Naive B cell (primary cell): ENCODE measurements around the gene HTRA3. TPM values are rescaled to one million over a fixed set of nuclear protein-coding genes. Genes with fewer than 3 reads are reported as not detected.
A peak's percentile ranks its signal among the peaks of the same experiment; 100 is the strongest.

Experiments
- ATAC-seq, 2 donors: fragments of 150-1000 bp; cut with Tn5 transposase; 2 replicates each; pipeline ENCODE4 v1.10.0; 2021; ENCODE audit warnings: low read depth in 2 of 2, mild to moderate bottlenecking in 2 of 2, moderate library complexity in 2 of 2
- DNase-seq: peaks from one replicate; pipeline ENCODE4 v3.0.0; 2022
- H3K27ac Mint-ChIP-seq, 6 donors: one replicate each; pipeline ENCODE4 v1.8.0; 2020 to 2022; ENCODE audit warnings: mild to moderate bottlenecking in 6 of 6, mixed read lengths in 6 of 6, moderate library complexity in 5 of 6, inconsistent platforms in 2 of 6
- H3K27me3 Mint-ChIP-seq, 3 donors: one replicate each; pipeline ENCODE4 v1.8.0; 2021 to 2022; ENCODE audit warnings: mixed read lengths in 3 of 3, mild to moderate bottlenecking in 1 of 3
- H3K36me3 Mint-ChIP-seq, 2 donors: one replicate each; pipeline ENCODE4 v1.8.0; 2020 to 2022; ENCODE audit warnings: mixed read lengths in 2 of 2, inconsistent platforms in 1 of 2, mild to moderate bottlenecking in 1 of 2
- H3K4me1 Mint-ChIP-seq, 3 donors: one replicate each; pipeline ENCODE4 v1.8.0; 2020 to 2022; ENCODE audit warnings: mixed read lengths in 3 of 3, inconsistent platforms in 1 of 3, mild to moderate bottlenecking in 1 of 3, moderate library complexity in 1 of 3
- H3K4me3 Mint-ChIP-seq, 8 donors: one replicate each; pipeline ENCODE4 v1.8.0; 2020 to 2022; ENCODE audit warnings: mild to moderate bottlenecking in 8 of 8, mixed read lengths in 8 of 8, moderate library complexity in 8 of 8, inconsistent platforms in 2 of 8
- H3K9me3 Mint-ChIP-seq, 7 donors: one replicate each; pipeline ENCODE4 v1.8.0; 2020 to 2022; ENCODE audit warnings: mixed read lengths in 7 of 7, mild to moderate bottlenecking in 5 of 7, inconsistent platforms in 2 of 7, moderate library complexity in 1 of 7
- polyA plus RNA-seq, 6 donors: library from polyadenylated mRNA; unstranded; fragments of 300-500 nt; fragmentation: Illumina TruSeq; gene quantifications; one replicate each; pipeline ENCODE4 v1.2.3, GENCODE V29; 2021; ENCODE audit warnings: low read depth in 6 of 6

HTRA3 gene
- polyA plus RNA-seq, 6 donors from 2014 or later, result not detected

- Mint-ChIP-seq H3K4me3 (peak overlapping the region in 5 of 8 donors; percentile 9 to 65 (median 25)), H3K36me3 (peaks cover 13 to 15% of the 10 kb centered on the region in 2 donors), H3K27ac (peak overlapping the region in 5 of 6 donors; percentile 39 to 96 (median 91)), H3K4me1 (peaks cover 23 to 29% (median 26%) of the 10 kb centered on the region in 3 donors), H3K9me3 (no peaks in the 10 kb centered on the region), H3K27me3 (no peaks in the 10 kb centered on the region)
- ATAC-seq (peak; percentile 72 to 76), DNase-seq (peak; percentile 60)
Observed at GRCh38 chr4:8228319-8229250, 41.0 kb upstream of the HTRA3 start.

GRCh38 chr4:8229331-8229975, 40.1 kb upstream of the HTRA3 start:
- ATAC-seq (peak; percentile 6 to 12), DNase-seq (no peak)
- no peaks in the 10 kb centered on the region for H3K27me3 Mint-ChIP-seq
- H3K9me3 Mint-ChIP-seq, result no peaks in the 10 kb centered on the region
- peak overlapping the region in 4 of 6 donors; percentile 90 to 96 (median 92) for H3K27ac Mint-ChIP-seq
- peaks cover 4 to 8% of the 10 kb centered on the region in 2 donors for H3K36me3 Mint-ChIP-seq
- peak overlapping the region in 1 of 8 donors; percentile 65 for H3K4me3 Mint-ChIP-seq
- H3K4me1 Mint-ChIP-seq, result peaks cover 21 to 29% (median 23%) of the 10 kb centered on the region in 3 donors

- no peak overlapping the region for H3K4me3 Mint-ChIP-seq
- peak overlapping the region in 3 of 6 donors; percentile 60 to 93 (median 70) for H3K27ac Mint-ChIP-seq
- ATAC-seq (no peak), DNase-seq (no peak)
- no peaks in the 10 kb centered on the region for H3K9me3 Mint-ChIP-seq
- H3K36me3 Mint-ChIP-seq, result peaks cover 0 to 2% of the 10 kb centered on the region in 2 donors
- peaks cover 21 to 29% (median 23%) of the 10 kb centered on the region in 3 donors for H3K4me1 Mint-ChIP-seq
- H3K27me3 Mint-ChIP-seq, result no peaks in the 10 kb centered on the region
Observed at GRCh38 chr4:8230033-8230432, 39.5 kb upstream of the HTRA3 start.

GRCh38 chr4:8230891-8231290, 38.7 kb upstream of the HTRA3 start:
- DNase-seq (no peak), ATAC-seq (no peak)
- H3K4me3 Mint-ChIP-seq, result peak overlapping the region in 1 of 8 donors; percentile 77
- H3K27ac Mint-ChIP-seq, result peak overlapping the region in 3 of 6 donors; percentile 39 to 93 (median 85)
- peaks cover 21 to 29% (median 23%) of the 10 kb centered on the region in 3 donors for H3K4me1 Mint-ChIP-seq
- H3K36me3 Mint-ChIP-seq, result no peaks in the 10 kb centered on the region
- no peaks in the 10 kb centered on the region for H3K27me3 Mint-ChIP-seq
- H3K9me3 Mint-ChIP-seq, result no peaks in the 10 kb centered on the region

GRCh38 chr4:8231551-8232049, 38.0 kb upstream of the HTRA3 start:
- Mint-ChIP-seq H3K4me3 (no peak overlapping the region), H3K27ac (peak overlapping the region in 3 of 6 donors; percentile 27 to 56 (median 42))

GRCh38 chr4:8232748-8233147, 36.8 kb upstream of the HTRA3 start:
- H3K9me3 Mint-ChIP-seq, result no peaks in the 10 kb centered on the region
- ATAC-seq (no peak), DNase-seq (no peak)
- H3K36me3 Mint-ChIP-seq, result no peaks in the 10 kb centered on the region
- no peak overlapping the region for H3K27ac Mint-ChIP-seq
- peaks cover 21 to 29% (median 23%) of the 10 kb centered on the region in 3 donors for H3K4me1 Mint-ChIP-seq
- no peak overlapping the region for H3K4me3 Mint-ChIP-seq
- no peaks in the 10 kb centered on the region for H3K27me3 Mint-ChIP-seq

More at GRCh38 chr4:8231551-8232049, 38.0 kb upstream of the HTRA3 start:
- Mint-ChIP-seq H3K27me3 (no peaks in the 10 kb centered on the region), H3K36me3 (no peaks in the 10 kb centered on the region), H3K4me1 (peaks cover 21 to 29% (median 23%) of the 10 kb centered on the region in 3 donors), H3K9me3 (no peaks in the 10 kb centered on the region)
- DNase-seq (no peak), ATAC-seq (no peak)

- Mint-ChIP-seq H3K9me3 (no peaks in the 10 kb centered on the region), H3K4me1 (peaks cover 18 to 25% (median 18%) of the 10 kb centered on the region in 3 donors), H3K36me3 (peaks cover 0 to 2% of the 10 kb centered on the region in 2 donors), H3K4me3 (no peak overlapping the region), H3K27me3 (no peaks in the 10 kb centered on the region), H3K27ac (no peak overlapping the region)
- no peak for ATAC-seq
- DNase-seq, result no peak
Observed at GRCh38 chr4:8233672-8234484, 35.7 kb upstream of the HTRA3 start.

GRCh38 chr4:8234715-8235114, 34.8 kb upstream of the HTRA3 start:
- Mint-ChIP-seq H3K36me3 (peaks cover 0 to 7% of the 10 kb centered on the region in 2 donors), H3K9me3 (no peaks in the 10 kb centered on the region), H3K4me3 (no peak overlapping the region), H3K4me1 (peaks cover 12 to 19% (median 14%) of the 10 kb centered on the region in 3 donors), H3K27ac (peak overlapping the region in 2 of 6 donors; percentile 22 to 38), H3K27me3 (no peaks in the 10 kb centered on the region)
- no peak for DNase-seq
- no peak for ATAC-seq

GRCh38 chr4:8235224-8235623, 34.3 kb upstream of the HTRA3 start:
- ATAC-seq, result peak in 1 of 2 donors; percentile 19
- no peak for DNase-seq
- Mint-ChIP-seq H3K4me1 (peaks cover 12 to 16% (median 14%) of the 10 kb centered on the region in 3 donors), H3K4me3 (no peak overlapping the region), H3K9me3 (no peaks in the 10 kb centered on the region), H3K27ac (peak overlapping the region in 2 of 6 donors; percentile 38 to 52), H3K36me3 (peaks cover 0 to 7% of the 10 kb centered on the region in 2 donors), H3K27me3 (no peaks in the 10 kb centered on the region)

GRCh38 chr4:8235686-8236085, 33.9 kb upstream of the HTRA3 start:
- no peak overlapping the region for H3K4me3 Mint-ChIP-seq
- peak overlapping the region in 3 of 6 donors; percentile 27 to 52 (median 51) for H3K27ac Mint-ChIP-seq
- H3K36me3 Mint-ChIP-seq, result peaks cover 0 to 7% of the 10 kb centered on the region in 2 donors
- H3K4me1 Mint-ChIP-seq, result peaks cover 7 to 12% (median 10%) of the 10 kb centered on the region in 3 donors
- H3K27me3 Mint-ChIP-seq, result no peaks in the 10 kb centered on the region
- no peaks in the 10 kb centered on the region for H3K9me3 Mint-ChIP-seq
- ATAC-seq (no peak), DNase-seq (no peak)

GRCh38 chr4:8236106-8236919, 33.2 kb upstream of the HTRA3 start:
- DNase-seq (no peak), ATAC-seq (no peak)
- peak overlapping the region in 2 of 6 donors; percentile 47 to 83 for H3K27ac Mint-ChIP-seq
- no peaks in the 10 kb centered on the region for H3K9me3 Mint-ChIP-seq
- no peaks in the 10 kb centered on the region for H3K27me3 Mint-ChIP-seq
- H3K4me3 Mint-ChIP-seq, result no peak overlapping the region
- peaks cover 0 to 7% of the 10 kb centered on the region in 2 donors for H3K36me3 Mint-ChIP-seq
- peaks cover 2 to 6% (median 5%) of the 10 kb centered on the region in 3 donors for H3K4me1 Mint-ChIP-seq

GRCh38 chr4:8236920-8237195, 32.7 kb upstream of the HTRA3 start:
- peak overlapping the region in 1 of 6 donors; percentile 47 for H3K27ac Mint-ChIP-seq
- peaks cover 0 to 7% of the 10 kb centered on the region in 2 donors for H3K36me3 Mint-ChIP-seq
- H3K4me1 Mint-ChIP-seq, result peaks cover 3 to 6% (median 5%) of the 10 kb centered on the region in 3 donors
- no peak for DNase-seq
- H3K9me3 Mint-ChIP-seq, result no peaks in the 10 kb centered on the region
- ATAC-seq, result no peak
- H3K27me3 Mint-ChIP-seq, result no peaks in the 10 kb centered on the region
- H3K4me3 Mint-ChIP-seq, result peak overlapping the region in 1 of 8 donors; percentile 60
